Neuronal stem cell (in vitro differentiated cells): ENCODE data around the gene PSMG1.

Source experiments
- DNase-seq: peaks from one replicate; pipeline ENCODE4 v3.0.0-alpha.2; 2013; ENCODE audit warnings: low spot score
- H2AFZ ChIP-seq: one replicate; pipeline ENCODE4 v1.6.1; 2013; ENCODE audit warnings: mild to moderate bottlenecking, low read length, inconsistent platforms
- H2AK5ac ChIP-seq: 2 replicates; pipeline ENCODE4 v1.6.1; 2013; ENCODE audit warnings: low read depth, mild to moderate bottlenecking, inconsistent platforms, low read length, moderate library complexity, mixed read lengths
- H2BK120ac ChIP-seq: 2 replicates; pipeline ENCODE4 v1.6.1; 2013; ENCODE audit warnings: low read depth, mild to moderate bottlenecking, inconsistent platforms, low read length, moderate library complexity, mixed read lengths
- H2BK12ac ChIP-seq: one replicate; pipeline ENCODE4 v1.6.1; 2013; ENCODE audit warnings: low read length, inconsistent platforms
- H2BK15ac ChIP-seq: 2 replicates; pipeline ENCODE4 v1.6.1; 2013; ENCODE audit warnings: mild to moderate bottlenecking, low read length, inconsistent platforms, mixed read lengths
- H2BK5ac ChIP-seq: one replicate; pipeline ENCODE4 v1.6.1; 2013; ENCODE audit warnings: inconsistent platforms, mild to moderate bottlenecking, low read length, moderate library complexity
- H3K14ac ChIP-seq: one replicate; pipeline ENCODE4 v1.6.1; 2013; ENCODE audit warnings: low read length, inconsistent platforms
- H3K18ac ChIP-seq: 2 replicates; pipeline ENCODE4 v1.6.1; 2013; ENCODE audit warnings: low read length, inconsistent platforms
- H3K23ac ChIP-seq: 2 replicates; pipeline ENCODE4 v1.6.1; 2013; ENCODE audit warnings: low read depth, mild to moderate bottlenecking, mixed read lengths, low read length, inconsistent platforms; ENCODE audit not compliant: poor library complexity
- H3K27ac ChIP-seq: replicated peaks from 3 replicates; pipeline ENCODE4 v1.5.1; 2013; ENCODE audit warnings: low read length, inconsistent platforms
- H3K27me3 ChIP-seq, 3 experiments: 2 replicates each; pipeline ENCODE4 v1.6.1; 2013; ENCODE audit warnings: low read length in 3 of 3, mild to moderate bottlenecking in 2 of 3, inconsistent platforms in 1 of 3, low read depth in 1 of 3, mixed read lengths in 1 of 3, moderate library complexity in 1 of 3; ENCODE audit not compliant: control insufficient read depth in 3 of 3, insufficient read depth in 3 of 3
- H3K36me3 ChIP-seq, 2 donors: replicated peaks in 1 of 2; 2 replicates each; pipeline ENCODE4 v1.6.1; 2013; ENCODE audit warnings: low read length in 2 of 2; ENCODE audit not compliant: control insufficient read depth in 2 of 2, insufficient read depth in 2 of 2
- H3K4ac ChIP-seq: 2 replicates; pipeline ENCODE4 v1.6.1; 2013; ENCODE audit warnings: inconsistent platforms, mild to moderate bottlenecking, low read length, moderate library complexity
- H3K4me1 ChIP-seq, 2 donors: 1 replicate in 1 of 2; 2 replicates in 1 of 2; pipeline ENCODE4 v1.6.1; 2013; ENCODE audit warnings: low read length in 2 of 2, low read depth in 1 of 2; ENCODE audit not compliant: control insufficient read depth in 2 of 2, insufficient read depth in 1 of 2
- H3K4me2 ChIP-seq: one replicate; pipeline ENCODE4 v1.6.1; 2013; ENCODE audit warnings: mild to moderate bottlenecking, low read length, inconsistent platforms; ENCODE audit not compliant: insufficient read depth, poor library complexity, severe bottlenecking
- H3K4me3 ChIP-seq, 2 donors: 2 replicates each; pipeline ENCODE4 v1.5.1; 2013; ENCODE audit warnings: low read length in 2 of 2, mild to moderate bottlenecking in 2 of 2, inconsistent platforms in 1 of 2, moderate library complexity in 1 of 2
- H3K79me1 ChIP-seq: one replicate; pipeline ENCODE4 v1.6.1; 2013; ENCODE audit warnings: low read depth, mild to moderate bottlenecking, inconsistent platforms, low read length, moderate library complexity
- H3K9ac ChIP-seq: one replicate; pipeline ENCODE4 v1.6.1; 2013; ENCODE audit warnings: mild to moderate bottlenecking, low read depth, low read length, inconsistent platforms; ENCODE audit not compliant: poor library complexity
- H3K9me3 ChIP-seq, 2 donors: replicated peaks in 1 of 2; 2 replicates each; pipeline versions ENCODE3 to v1.6.1; 2013; ENCODE audit warnings: low read length in 2 of 2, mild to moderate bottlenecking in 2 of 2, inconsistent platforms in 1 of 2, low read depth in 1 of 2, mixed read lengths in 1 of 2, moderate library complexity in 1 of 2; ENCODE audit not compliant: control insufficient read depth in 2 of 2, insufficient read depth in 1 of 2
- H4K8ac ChIP-seq: one replicate; pipeline ENCODE4 v1.6.1; 2013; ENCODE audit warnings: low read depth, mild to moderate bottlenecking, inconsistent platforms, low read length, moderate library complexity
- H4K91ac ChIP-seq: one replicate; pipeline ENCODE4 v1.6.1; 2013; ENCODE audit warnings: low read length, low read depth, mild to moderate bottlenecking, inconsistent platforms; ENCODE audit not compliant: poor library complexity
- WGBS, 2 donors: extraction: QIAGEN DNeasy Blood & Tissue Kit; methylation state at CpG; one replicate each; pipeline ENCODE4 v1.1.7; 2013; ENCODE audit warnings: missing lambda C conversion rate in 2 of 2, mixed read lengths in 1 of 2; ENCODE audit not compliant: insufficient read length in 2 of 2, insufficient replicate concordance in 1 of 2; ENCODE audit errors: extremely low coverage in 2 of 2; 5-methylcytosine and 5-hydroxymethylcytosine counted together

Gene PSMG1

DNA sequence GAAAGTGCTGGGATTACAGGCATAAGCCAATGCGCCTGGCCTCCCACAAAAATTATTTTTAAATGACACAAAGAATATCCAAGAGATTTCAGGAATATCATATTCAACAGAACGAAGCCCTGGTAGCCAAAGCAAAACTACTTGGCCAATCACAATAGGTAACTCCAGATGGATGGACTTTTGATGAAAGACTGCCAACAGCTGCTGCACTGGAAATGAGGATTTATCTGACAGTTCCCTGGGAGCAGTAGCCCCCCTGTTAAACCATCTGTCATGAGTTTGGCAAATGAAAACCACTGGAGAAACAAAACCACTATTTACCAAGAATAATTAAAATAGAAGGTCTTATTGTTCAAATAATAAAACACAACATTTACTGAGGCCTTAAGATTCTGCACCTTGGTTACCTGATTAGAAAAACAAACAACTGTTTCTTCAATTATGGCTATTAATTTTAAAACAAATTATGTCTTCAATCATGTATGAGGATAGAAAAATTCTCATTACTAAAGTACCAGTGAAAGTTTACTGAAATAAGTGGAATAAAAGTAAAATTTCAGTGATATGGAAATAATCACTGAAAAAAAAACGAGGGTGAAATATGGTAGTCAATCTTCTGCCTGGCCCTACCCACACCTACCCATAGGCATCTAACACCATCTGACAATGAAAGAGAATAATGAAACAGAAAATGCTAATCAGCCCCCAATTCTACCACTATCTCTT is 34.3 kb upstream of the PSMG1 start:
- no peak overlapping the region for H3K4me2 ChIP-seq
- H3K36me3 ChIP-seq: peaks cover 6 to 99% of the 10 kb centered on the region in 2 donors
- H3K9ac ChIP-seq: no peak overlapping the region
- no peak overlapping the region for H2AFZ ChIP-seq
- H3K27me3 ChIP-seq: no peaks in the 10 kb centered on the region
- H3K9me3 ChIP-seq: no peaks in the 10 kb centered on the region
- no peak overlapping the region for H3K18ac ChIP-seq
- H3K79me1 ChIP-seq: no peaks in the 10 kb centered on the region
- no CpG with 5 or more reads among the region's 3 CpGs for WGBS, 2 donors
- H3K27ac ChIP-seq: no peak overlapping the region
- DNase-seq: no peak
- no peak overlapping the region for H3K14ac ChIP-seq
- H2BK5ac ChIP-seq: no peak overlapping the region
- no peak overlapping the region for H3K23ac ChIP-seq
- H2BK12ac ChIP-seq: no peak overlapping the region
- no peak overlapping the region for H4K91ac ChIP-seq
- no peak overlapping the region for H2BK120ac ChIP-seq
- no peak overlapping the region for H3K4ac ChIP-seq
- no peaks in the 10 kb centered on the region for H3K4me1 ChIP-seq
- H2AK5ac ChIP-seq: no peak overlapping the region
- no peak overlapping the region for H2BK15ac ChIP-seq
- no peak overlapping the region for H4K8ac ChIP-seq
- H3K4me3 ChIP-seq: no peak overlapping the region

DNA sequence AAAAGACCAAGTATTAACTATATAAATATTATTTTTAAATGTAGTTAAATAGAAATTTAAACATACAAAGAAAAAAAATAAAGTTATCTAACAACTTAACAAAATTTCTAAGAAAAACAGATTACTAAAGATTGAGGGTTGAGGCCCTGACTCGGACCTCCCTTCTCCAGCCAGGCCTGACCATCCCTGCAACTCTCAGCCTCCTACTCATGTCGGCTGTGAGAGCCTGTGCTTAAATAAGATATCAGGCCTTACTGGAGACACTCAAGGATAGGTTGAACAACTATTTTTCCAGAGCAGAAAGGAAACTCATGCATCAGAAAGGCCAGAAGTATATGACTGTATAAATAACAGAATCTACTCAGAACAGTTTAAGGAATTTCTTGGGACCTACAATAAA is 33.0 kb upstream of the PSMG1 start:
- no peak overlapping the region for H2BK5ac ChIP-seq
- H3K36me3 ChIP-seq: peaks cover 5 to 99% of the 10 kb centered on the region in 2 donors
- H3K27ac ChIP-seq: no peak overlapping the region
- no peak overlapping the region for H4K91ac ChIP-seq
- no CpG with 5 or more reads among the region's 2 CpGs for WGBS, 2 donors
- H3K14ac ChIP-seq: no peak overlapping the region
- H3K9ac ChIP-seq: no peak overlapping the region
- no peaks in the 10 kb centered on the region for H3K27me3 ChIP-seq
- H2BK120ac ChIP-seq: no peak overlapping the region
- H2BK12ac ChIP-seq: no peak overlapping the region
- no peak overlapping the region for H3K4ac ChIP-seq
- no peak for DNase-seq
- no peak overlapping the region for H3K18ac ChIP-seq
- no peak overlapping the region for H2AFZ ChIP-seq
- no peak overlapping the region for H3K23ac ChIP-seq
- no peak overlapping the region for H3K4me3 ChIP-seq
- H3K4me1 ChIP-seq: no peaks in the 10 kb centered on the region
- no peak overlapping the region for H2BK15ac ChIP-seq
- no peak overlapping the region for H3K4me2 ChIP-seq
- no peaks in the 10 kb centered on the region for H3K9me3 ChIP-seq
- no peaks in the 10 kb centered on the region for H3K79me1 ChIP-seq
- H4K8ac ChIP-seq: no peak overlapping the region
- H2AK5ac ChIP-seq: no peak overlapping the region

DNA sequence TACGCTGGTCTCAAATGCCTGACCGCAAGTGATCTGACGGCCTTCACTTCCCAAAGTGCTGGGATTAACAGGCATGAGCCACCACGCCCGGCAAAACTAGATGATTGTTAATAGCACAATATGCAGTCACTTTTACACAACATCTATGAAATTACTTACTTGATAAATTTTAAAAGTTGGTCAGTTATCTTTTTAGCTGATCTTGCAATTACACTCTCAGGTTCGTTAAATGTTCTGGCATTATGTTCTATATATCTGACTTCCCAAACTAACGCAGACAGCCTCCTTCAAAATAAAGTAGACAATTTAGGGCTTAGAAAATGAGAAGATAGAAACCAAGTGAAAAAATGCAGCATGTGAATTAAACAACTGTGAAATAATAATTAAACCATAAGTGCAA is 31.8 kb upstream of the PSMG1 start:
- no peak overlapping the region for H3K9ac ChIP-seq
- H3K14ac ChIP-seq: no peak overlapping the region
- no peak overlapping the region for H2AFZ ChIP-seq
- H3K18ac ChIP-seq: no peak overlapping the region
- no peak overlapping the region for H3K4me3 ChIP-seq
- no peak overlapping the region for H3K23ac ChIP-seq
- no peak overlapping the region for H4K91ac ChIP-seq
- H2BK5ac ChIP-seq: no peak overlapping the region
- no peak for DNase-seq
- H3K4me2 ChIP-seq: no peak overlapping the region
- no peak overlapping the region for H2BK120ac ChIP-seq
- no peak overlapping the region for H2BK15ac ChIP-seq
- H3K79me1 ChIP-seq: no peaks in the 10 kb centered on the region
- H2AK5ac ChIP-seq: no peak overlapping the region
- WGBS, 2 donors: no CpG with 5 or more reads among the region's 7 CpGs
- no peaks in the 10 kb centered on the region for H3K9me3 ChIP-seq
- H2BK12ac ChIP-seq: no peak overlapping the region
- peaks cover 5 to 99% of the 10 kb centered on the region in 2 donors for H3K36me3 ChIP-seq
- no peak overlapping the region for H3K4ac ChIP-seq
- no peaks in the 10 kb centered on the region for H3K27me3 ChIP-seq
- no peak overlapping the region for H4K8ac ChIP-seq
- H3K27ac ChIP-seq: no peak overlapping the region
- H3K4me1 ChIP-seq: no peaks in the 10 kb centered on the region

DNA sequence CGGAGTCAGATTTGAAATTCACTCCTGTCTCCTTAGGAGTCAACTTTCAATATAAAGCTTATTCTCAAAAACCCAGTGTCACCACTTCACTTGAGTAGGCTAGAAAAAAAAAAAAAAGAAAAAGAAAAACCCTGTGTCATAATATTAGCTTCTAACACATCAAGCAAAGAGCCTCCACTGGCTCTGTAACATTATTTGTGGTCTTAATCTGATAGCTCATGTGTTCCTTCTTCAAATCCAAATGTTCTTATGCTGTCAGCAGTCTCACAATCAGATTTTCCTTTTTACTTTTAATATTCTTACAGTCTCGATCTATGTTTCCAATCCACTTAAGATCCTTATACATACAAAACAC is 26.1 kb upstream of the PSMG1 start:
- no peak for DNase-seq
- no peak overlapping the region for H3K23ac ChIP-seq
- no peak overlapping the region for H2BK12ac ChIP-seq
- H3K4me1 ChIP-seq: no peaks in the 10 kb centered on the region
- H3K4me2 ChIP-seq: no peak overlapping the region
- WGBS, 2 donors: no CpG with 5 or more reads among the region's 2 CpGs
- H2BK15ac ChIP-seq: no peak overlapping the region
- H3K18ac ChIP-seq: no peak overlapping the region
- H2BK120ac ChIP-seq: no peak overlapping the region
- no peak overlapping the region for H4K8ac ChIP-seq
- H4K91ac ChIP-seq: no peak overlapping the region
- H3K9ac ChIP-seq: no peak overlapping the region
- H3K27ac ChIP-seq: no peak overlapping the region
- no peaks in the 10 kb centered on the region for H3K27me3 ChIP-seq
- no peaks in the 10 kb centered on the region for H3K9me3 ChIP-seq
- no peak overlapping the region for H2AFZ ChIP-seq
- no peak overlapping the region for H3K4me3 ChIP-seq
- H3K14ac ChIP-seq: no peak overlapping the region
- H2BK5ac ChIP-seq: no peak overlapping the region
- peaks cover 16 to 100% of the 10 kb centered on the region in 2 donors for H3K36me3 ChIP-seq
- peaks cover 2% of the 10 kb centered on the region for H3K79me1 ChIP-seq
- H3K4ac ChIP-seq: no peak overlapping the region
- no peak overlapping the region for H2AK5ac ChIP-seq
